Esophagus (tissue), 2 donors: Measurements from ENCODE around the gene RER1. TPM values are rescaled to one million over a fixed set of nuclear protein-coding genes. Genes with fewer than 3 reads are reported as not detected.

Experiments
- H3K27ac ChIP-seq, 2 donors: one replicate each; pipeline ENCODE4 v1.5.1; 2013; ENCODE audit warnings: low read depth in 2 of 2, mild to moderate bottlenecking in 2 of 2, inconsistent platforms in 1 of 2, low read length in 1 of 2, moderate library complexity in 1 of 2
- H3K27me3 ChIP-seq, 2 donors: one replicate each; pipeline ENCODE4 v1.6.1; 2013; ENCODE audit warnings: low read length in 2 of 2, control low read depth in 1 of 2, mild to moderate bottlenecking in 1 of 2; ENCODE audit not compliant: insufficient read depth in 2 of 2, control insufficient read depth in 1 of 2
- H3K36me3 ChIP-seq, 2 donors: one replicate each; pipeline ENCODE4 v1.6.1; 2013; ENCODE audit warnings: low read length in 1 of 2; ENCODE audit not compliant: control insufficient read depth in 2 of 2, insufficient read depth in 2 of 2
- H3K4me1 ChIP-seq, 2 donors: one replicate each; pipeline ENCODE4 v1.6.1; 2013; ENCODE audit warnings: low read length in 1 of 2; ENCODE audit not compliant: control insufficient read depth in 2 of 2, insufficient read depth in 2 of 2
- H3K4me3 ChIP-seq, 2 donors: one replicate each; pipeline ENCODE4 v1.5.1; 2013; ENCODE audit warnings: low read length in 2 of 2, mild to moderate bottlenecking in 2 of 2, low read depth in 1 of 2, moderate library complexity in 1 of 2
- H3K9me3 ChIP-seq, 2 donors: one replicate each; pipeline ENCODE4 v1.6.1; 2013; ENCODE audit warnings: mild to moderate bottlenecking in 2 of 2, low read depth in 1 of 2, low read length in 1 of 2, moderate library complexity in 1 of 2; ENCODE audit not compliant: control insufficient read depth in 2 of 2, insufficient read depth in 1 of 2
- WGBS, 2 donors: extraction: QIAGEN DNeasy Blood & Tissue Kit; methylation state at CpG; one replicate each; pipeline ENCODE4 v1.1.7; 2013; 5-methylcytosine and 5-hydroxymethylcytosine counted together
- polyA plus RNA-seq, 2 donors: library from polyadenylated mRNA; stranded (reverse); fragments of 200-250 nt; gene quantifications; one replicate each; pipeline ENCODE4 v1.2.3, GENCODE V29; 2013
- donor health status: healthy with polysubstance abuse.
- donor health status: Bipolar disorder and iron deficiency.

The RER1 gene
- polyA plus RNA-seq, 2 donors, result 85.8 to 116 TPM

DNA sequence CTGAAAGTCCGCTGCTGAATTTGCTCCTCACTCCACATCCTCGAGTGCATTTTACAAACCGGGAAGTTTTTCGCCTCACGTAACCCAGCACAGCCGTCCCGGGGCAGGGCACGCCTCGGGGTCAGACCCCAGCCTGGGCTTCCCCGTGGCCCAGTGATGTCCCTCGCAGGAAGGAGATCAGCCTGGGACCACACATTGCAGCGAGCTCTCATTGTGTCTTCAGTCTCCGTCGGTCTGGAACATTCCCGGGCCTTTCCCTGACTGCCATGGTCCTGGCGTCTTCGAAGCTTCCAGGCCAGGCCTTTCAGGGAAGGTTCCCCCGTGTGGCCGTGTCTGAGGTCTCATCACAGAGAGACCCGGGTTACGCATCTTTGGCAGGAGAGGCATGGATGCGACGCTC is 43.7 kb upstream of the RER1 start:
- no peak overlapping the region for H3K27ac ChIP-seq
- H3K4me1 ChIP-seq, result peaks cover 3 to 13% of the 10 kb centered on the region in 2 donors
- no peaks in the 10 kb centered on the region for H3K9me3 ChIP-seq
- WGBS, 2 donors, result 82 to 88% methylated on average over 23 of the region's 23 CpGs
- H3K4me3 ChIP-seq, result no peak overlapping the region
- no peaks in the 10 kb centered on the region for H3K36me3 ChIP-seq
- H3K27me3 ChIP-seq, result no peaks in the 10 kb centered on the region

- Histone ChIP-seq H3K4me1 (peaks cover 3 to 18% of the 10 kb centered on the region in 2 donors), H3K9me3 (no peaks in the 10 kb centered on the region), H3K27me3 (no peaks in the 10 kb centered on the region), H3K27ac (no peak overlapping the region), H3K4me3 (no peak overlapping the region), H3K36me3 (no peaks in the 10 kb centered on the region)
- 89 to 94% methylated on average over 58 to 59 of the region's 59 CpGs for WGBS, 2 donors
Observed at GRCh38 chr1:2348346-2349325, 43.0 kb upstream of the RER1 start.

DNA sequence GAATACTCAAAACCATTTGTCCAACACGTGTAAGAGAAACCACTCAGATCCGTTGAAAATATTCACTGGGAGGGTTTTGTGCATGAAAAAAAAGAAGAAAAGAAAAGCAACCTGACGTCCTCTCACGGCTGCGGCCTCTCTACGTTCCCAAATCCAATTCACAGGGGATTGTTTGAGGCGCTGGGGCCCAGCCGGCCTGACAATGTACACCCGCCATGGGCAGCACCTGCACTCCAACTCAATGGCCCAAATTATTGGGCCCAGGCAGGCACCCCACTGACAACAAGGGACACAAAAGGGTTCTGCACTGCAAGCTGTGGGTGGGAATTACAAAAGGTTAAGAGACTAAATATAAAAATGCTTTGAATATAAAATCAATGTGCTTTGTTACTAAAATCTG is 41.8 kb upstream of the RER1 start:
- Histone ChIP-seq H3K27me3 (no peaks in the 10 kb centered on the region), H3K9me3 (no peaks in the 10 kb centered on the region), H3K27ac (no peak overlapping the region), H3K4me1 (peaks cover 3 to 13% of the 10 kb centered on the region in 2 donors), H3K4me3 (no peak overlapping the region), H3K36me3 (no peaks in the 10 kb centered on the region)
- 84 to 86% methylated on average over 9 of the region's 9 CpGs for WGBS, 2 donors

DNA sequence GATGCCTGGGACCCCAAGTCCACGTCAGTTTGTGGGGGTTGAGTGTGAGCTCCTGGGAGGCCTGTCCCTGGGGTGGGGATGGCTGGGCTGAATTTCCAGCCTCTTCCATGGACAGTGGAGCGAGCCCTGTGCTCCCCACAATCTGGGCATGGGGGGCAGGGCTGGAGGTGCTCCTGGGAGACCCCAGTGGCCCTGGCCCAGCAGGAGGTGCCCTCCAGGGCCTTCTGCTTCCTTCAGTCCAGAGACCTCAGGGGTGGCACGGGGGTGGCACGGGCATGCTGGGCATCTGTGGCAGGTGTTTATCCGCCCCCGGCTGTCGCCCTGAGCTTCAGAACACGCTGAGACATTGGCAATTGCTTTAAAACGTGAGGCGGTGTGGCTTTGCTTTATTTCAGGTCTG is 41.1 kb upstream of the RER1 start:
- WGBS, 2 donors, result 69 to 73% methylated on average over 10 of the region's 10 CpGs
- Histone ChIP-seq H3K4me1 (peaks cover 3 to 13% of the 10 kb centered on the region in 2 donors), H3K9me3 (no peaks in the 10 kb centered on the region), H3K27me3 (no peaks in the 10 kb centered on the region), H3K4me3 (no peak overlapping the region), H3K27ac (no peak overlapping the region), H3K36me3 (no peaks in the 10 kb centered on the region)

GRCh38 chr1:2350911-2351655 is 40.6 kb upstream of the RER1 start:
- H3K4me3 ChIP-seq, result no peak overlapping the region
- no peak overlapping the region for H3K27ac ChIP-seq
- no peaks in the 10 kb centered on the region for H3K9me3 ChIP-seq
- no peaks in the 10 kb centered on the region for H3K27me3 ChIP-seq
- H3K4me1 ChIP-seq, result peaks cover 3 to 13% of the 10 kb centered on the region in 2 donors
- H3K36me3 ChIP-seq, result no peaks in the 10 kb centered on the region
- WGBS, 2 donors, result 83 to 88% methylated on average over 31 of the region's 31 CpGs

DNA sequence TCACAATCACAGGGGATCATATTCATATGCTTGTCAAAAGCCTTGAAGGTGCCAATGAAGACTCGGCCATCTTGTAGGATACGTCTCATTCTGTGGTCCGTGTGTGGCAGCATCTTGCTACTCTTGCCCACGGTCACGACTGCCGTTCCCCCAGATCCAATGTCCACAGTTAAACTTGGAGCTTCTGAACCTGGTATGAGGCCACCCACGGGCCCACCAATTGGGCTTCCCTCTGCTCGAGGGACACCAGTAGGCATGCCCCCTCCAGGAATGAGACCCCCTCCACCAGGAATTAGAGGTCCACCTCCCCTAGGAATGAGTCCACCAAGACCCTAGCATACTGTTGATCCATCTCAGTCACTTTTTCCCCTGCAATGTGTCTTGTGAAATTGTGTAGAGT is 39.9 kb upstream of the RER1 start:
- Histone ChIP-seq H3K9me3 (no peaks in the 10 kb centered on the region), H3K27ac (no peak overlapping the region), H3K4me1 (peaks cover 3 to 13% of the 10 kb centered on the region in 2 donors), H3K27me3 (no peaks in the 10 kb centered on the region), H3K4me3 (no peak overlapping the region), H3K36me3 (no peaks in the 10 kb centered on the region)
- 90 to 93% methylated on average over 8 of the region's 8 CpGs for WGBS, 2 donors

DNA sequence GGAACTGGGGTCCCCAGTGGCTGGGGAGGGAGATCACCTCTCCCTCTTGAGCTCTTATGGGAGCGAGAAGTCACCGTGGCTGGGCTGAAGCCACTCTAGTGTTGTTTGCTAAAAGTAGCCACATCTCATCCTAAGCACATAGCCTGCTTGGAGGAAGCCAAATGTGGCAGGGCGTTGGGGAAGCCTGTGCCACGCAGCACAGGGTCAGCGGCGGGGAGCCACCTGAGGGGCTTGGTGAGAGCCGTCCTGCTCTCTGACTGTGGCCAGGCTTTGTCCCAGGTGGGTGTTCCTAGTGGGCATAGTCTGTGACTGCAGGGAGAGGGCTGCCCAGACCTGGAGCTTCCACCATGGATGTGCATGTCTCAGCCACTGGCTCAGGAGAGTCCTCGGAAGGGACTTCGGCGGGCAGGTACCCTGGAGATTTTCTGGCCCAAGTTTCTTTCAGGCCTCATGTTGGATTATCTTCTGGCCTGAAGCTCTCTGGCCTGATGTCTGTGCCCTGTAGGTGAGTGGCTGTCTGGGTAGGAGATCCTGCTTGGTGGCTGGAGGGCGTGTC is 39.2 kb upstream of the RER1 start:
- H3K9me3 ChIP-seq, result no peaks in the 10 kb centered on the region
- H3K27ac ChIP-seq, result no peak overlapping the region
- WGBS, 2 donors, result 75 to 86% methylated on average over 11 of the region's 11 CpGs
- H3K36me3 ChIP-seq, result peaks cover 0 to 2% of the 10 kb centered on the region in 2 donors
- no peaks in the 10 kb centered on the region for H3K27me3 ChIP-seq
- H3K4me1 ChIP-seq, result peaks cover under 1 to 13% of the 10 kb centered on the region in 2 donors
- no peak overlapping the region for H3K4me3 ChIP-seq

- WGBS, 2 donors, result 58 to 61% methylated on average over 21 of the region's 21 CpGs
- H3K9me3 ChIP-seq, result no peaks in the 10 kb centered on the region
- H3K27ac ChIP-seq, result no peak overlapping the region
- peaks cover 0 to 13% of the 10 kb centered on the region in 2 donors for H3K4me1 ChIP-seq
- H3K36me3 ChIP-seq, result peaks cover 0 to 2% of the 10 kb centered on the region in 2 donors
- no peak overlapping the region for H3K4me3 ChIP-seq
- H3K27me3 ChIP-seq, result no peaks in the 10 kb centered on the region
Observed at GRCh38 chr1:2352897-2353550, 38.6 kb upstream of the RER1 start.
